Superior temporal gyrus (tissue), 1 donor: Measurements from ENCODE around the gene PPFIBP1.
A peak's percentile ranks its signal among the peaks of the same experiment; 100 is the strongest.

Source experiments
- DNase-seq: peaks from one replicate; pipeline ENCODE4 v3.0.0-alpha.2; 2016; ENCODE audit errors: extremely low spot score

Gene PPFIBP1

GRCh38 chr12:27513155-27513824 is 10.7 kb upstream of the PPFIBP1 start:
- no peak for DNase-seq

- DNase-seq: no peak
Measured at GRCh38 chr12:27515671-27516070, 8.3 kb upstream of the PPFIBP1 start.

- DNase-seq: no peak
Measured at GRCh38 chr12:27516625-27517024, 7.4 kb upstream of the PPFIBP1 start.

DNA sequence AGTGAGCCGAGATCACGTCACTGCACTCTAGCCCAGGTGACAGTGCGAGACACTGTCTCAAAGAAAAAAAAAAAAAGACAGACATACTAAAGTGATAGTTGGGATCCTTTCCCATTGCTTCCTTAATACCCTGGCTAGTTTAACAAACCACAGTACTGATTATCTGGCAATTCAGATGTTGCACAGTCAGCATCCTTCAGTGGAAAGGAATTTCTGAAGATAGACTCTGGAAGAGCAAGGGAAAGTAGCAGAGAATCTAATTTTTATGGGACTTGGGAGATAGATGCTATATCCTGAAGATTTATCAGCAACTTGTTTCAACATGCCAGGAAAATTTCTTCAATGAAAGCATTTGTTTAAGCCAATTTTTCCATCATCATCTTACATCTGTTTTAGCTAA is 6.5 kb upstream of the PPFIBP1 start:
- DNase-seq: no peak

- DNase-seq: no peak
Measured at GRCh38 chr12:27517961-27518665, 5.9 kb upstream of the PPFIBP1 start.

DNA sequence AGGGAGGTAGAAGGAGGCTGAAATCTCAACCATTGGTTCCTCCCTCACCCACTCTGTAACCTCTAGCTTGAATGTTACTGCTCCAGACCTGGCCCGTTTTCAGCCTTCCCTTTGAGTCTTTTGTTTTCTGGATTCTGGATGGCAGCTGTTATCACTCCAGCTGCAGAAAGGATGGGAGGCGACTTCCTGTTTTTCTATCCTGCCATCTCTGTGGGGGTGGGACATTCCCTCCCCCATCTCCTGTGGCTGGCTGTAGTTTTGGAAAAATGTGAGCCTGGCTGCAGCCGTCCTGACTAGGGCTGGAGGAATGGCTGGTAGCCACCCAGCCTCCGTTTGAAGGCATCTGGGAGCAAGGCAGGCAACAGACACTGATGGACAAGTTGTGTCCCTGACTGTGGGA is 2.9 kb upstream of the PPFIBP1 start:
- peak; percentile 21 for DNase-seq

DNA sequence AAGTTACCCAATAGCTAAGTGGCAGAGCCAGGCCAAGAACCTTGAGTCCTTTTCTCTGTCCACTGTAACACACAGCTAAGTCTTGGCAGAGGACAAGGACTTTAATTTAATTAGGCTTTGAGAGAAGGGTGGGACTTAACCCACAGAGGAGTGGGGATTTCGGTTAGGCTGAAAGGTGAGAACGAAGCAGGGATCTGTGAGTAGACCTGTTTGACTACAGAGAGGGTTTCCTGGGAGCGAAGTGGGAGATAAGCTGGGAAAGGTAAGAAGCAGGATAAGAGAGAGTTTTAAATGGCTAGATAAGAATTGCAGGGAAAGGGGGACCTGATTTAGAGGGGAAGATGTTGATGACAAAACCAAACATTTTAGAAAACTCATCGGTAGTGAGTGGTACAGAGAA is 2.0 kb upstream of the PPFIBP1 start:
- no peak for DNase-seq

GRCh38 chr12:27523305-27523641 is 733 bp upstream of the PPFIBP1 start:
- no peak for DNase-seq

GRCh38 chr12:27524494-27524835 is 459 bp downstream of the PPFIBP1 start:
- DNase-seq: no peak

DNA sequence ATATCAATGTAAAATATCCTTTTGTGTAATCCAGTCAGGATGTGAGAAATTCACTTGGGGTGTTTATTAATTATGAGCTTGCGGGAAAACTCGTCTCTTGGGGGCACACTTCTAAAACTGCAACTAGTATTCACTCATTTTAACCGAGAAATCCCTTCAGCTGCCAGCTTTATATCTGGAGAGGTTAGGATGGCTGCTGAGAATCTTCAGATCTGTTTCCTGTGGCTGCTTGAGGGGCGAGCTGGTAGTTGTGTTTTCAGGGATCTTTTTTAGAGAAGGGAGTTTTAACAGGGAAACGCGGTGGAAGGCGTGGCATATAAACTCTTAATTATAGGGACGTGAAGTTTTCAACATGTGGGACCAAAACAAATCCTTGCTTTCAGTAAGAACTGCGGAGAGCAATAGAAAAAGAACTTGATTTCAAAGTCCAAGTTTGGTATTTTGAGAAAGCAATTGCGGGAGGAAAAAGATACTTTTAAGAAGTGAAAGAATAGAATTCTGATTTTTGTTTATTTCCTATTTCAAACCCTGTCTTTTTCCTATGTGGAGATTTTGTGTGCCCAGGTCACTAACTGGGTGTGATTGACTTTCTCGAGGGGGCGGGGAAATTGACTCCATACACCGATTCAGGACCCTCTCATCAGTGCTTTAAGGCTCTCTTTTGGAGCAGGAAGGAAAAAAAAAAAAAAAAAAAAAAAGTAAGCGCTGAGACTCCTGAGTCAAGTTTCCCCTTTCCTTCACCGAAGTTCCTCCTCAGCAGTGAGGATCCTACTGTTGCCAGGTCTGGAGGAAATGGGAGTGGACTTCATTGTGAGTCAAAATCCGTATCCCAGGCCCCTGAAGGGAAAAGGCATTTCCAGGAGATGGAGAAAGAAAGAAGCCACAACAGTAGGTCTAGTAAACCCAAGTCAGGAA is 1.1 kb downstream of the PPFIBP1 start:
- peak; percentile 75 for DNase-seq

- DNase-seq: no peak
Measured at GRCh38 chr12:27527512-27527911, 3.5 kb downstream of the PPFIBP1 start.

GRCh38 chr12:27528788-27529187 is 4.8 kb downstream of the PPFIBP1 start:
- DNase-seq: no peak

DNA sequence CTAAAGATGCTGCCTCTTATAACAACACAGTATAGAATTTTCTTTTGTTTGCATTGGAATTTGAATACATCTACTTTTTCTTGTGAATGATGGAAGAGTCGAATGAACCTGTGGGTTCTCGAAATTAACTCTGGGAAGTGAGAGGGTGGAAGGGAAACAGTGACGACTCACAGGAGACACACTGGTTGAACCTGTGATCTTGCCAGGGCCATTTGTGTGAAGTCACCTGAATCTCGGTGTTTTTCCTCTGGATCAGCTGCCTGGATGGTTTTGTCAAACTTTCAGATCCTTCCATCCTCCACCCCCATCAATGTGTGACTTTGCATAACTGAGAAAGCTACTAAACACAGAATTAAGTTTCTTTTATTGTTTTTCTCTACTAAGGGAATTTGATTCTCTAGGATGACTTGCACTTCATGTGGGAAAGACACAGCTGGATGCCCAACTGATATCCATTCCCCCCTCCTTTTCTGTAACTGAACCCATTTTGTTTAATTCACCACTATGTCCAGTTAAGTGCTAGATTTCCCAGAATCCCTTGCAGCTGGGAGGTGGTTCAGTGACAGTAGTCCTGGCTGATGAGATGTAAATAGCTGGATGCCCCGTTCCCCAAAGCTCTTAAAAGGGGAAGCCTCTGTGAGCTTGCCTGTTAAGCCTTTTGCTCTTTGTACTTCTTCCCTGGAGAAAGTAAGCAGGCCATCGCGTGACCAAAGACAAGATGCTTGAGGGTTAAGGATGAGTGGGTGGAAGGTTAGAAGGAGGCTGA is 6.3 kb downstream of the PPFIBP1 start:
- no peak for DNase-seq

DNA sequence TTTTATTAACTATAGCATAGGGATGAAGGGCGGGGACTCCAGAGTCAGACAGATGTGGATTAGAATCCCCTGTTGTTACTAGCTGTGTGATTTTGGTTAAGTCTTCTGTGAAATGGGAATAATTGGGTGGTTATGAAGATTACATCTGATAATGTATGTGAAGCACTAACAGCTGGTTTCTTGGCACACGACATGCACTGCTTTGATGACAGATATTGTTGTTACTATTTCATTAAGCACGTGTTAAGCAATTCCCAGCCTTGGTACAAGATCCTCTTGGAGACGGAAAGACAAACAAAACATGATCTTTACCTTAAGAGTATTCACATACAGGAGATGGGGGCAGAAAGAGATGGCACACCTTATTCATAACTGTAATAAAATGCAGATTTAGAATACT is 7.9 kb downstream of the PPFIBP1 start:
- DNase-seq: no peak

DNA sequence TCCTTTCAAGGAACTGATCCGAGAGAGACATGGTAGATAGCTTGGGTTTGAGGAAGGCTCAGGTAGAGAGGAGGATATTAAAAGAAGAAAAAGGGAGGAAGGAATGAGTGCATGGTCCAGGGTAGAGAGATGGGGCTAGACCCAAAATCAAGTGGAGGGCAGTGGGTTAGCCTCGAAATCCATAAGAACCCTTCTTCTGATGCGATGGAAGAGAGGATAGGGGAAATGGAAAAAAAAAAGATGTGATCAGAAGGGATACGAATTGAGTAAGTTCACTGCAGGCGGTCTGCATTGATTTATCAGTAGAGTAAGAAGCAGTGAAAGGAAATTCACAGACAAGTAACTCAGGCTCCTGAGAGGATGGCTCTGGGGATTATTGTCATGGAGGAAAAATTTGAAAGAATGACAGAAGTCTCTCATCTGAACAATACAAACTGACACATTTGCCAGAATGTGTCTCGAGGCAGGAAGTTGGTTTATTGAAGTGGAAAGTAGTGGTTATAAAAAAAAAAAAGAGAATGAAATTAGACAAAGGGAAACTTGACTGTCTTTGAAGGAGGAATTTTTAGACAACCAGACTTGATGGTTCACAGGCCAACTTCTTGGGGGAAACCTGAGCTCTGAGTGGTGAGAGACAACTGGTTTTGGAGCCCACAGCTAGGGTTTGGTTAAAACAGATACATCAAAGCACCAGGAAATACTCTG is 10.2 kb downstream of the PPFIBP1 start:
- no peak for DNase-seq

DNA sequence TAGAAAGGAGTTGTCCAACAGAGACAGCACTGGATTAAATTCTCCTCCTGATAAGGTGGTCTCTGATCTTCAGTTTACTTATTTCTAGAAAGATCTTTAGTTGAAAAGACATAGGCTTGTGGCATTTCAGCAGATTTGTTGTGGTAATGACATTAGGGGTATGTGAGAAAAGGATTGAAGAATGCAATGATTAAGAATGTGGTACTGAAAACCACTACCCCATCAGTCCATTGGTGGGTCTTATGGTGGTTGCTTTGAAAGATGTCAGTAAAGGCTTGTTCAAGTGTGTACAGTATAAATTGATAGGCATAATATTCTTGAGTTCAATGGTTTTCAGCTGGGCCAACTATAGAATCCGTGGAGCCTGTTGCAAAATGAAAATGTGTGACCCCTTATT is 10.8 kb downstream of the PPFIBP1 start:
- DNase-seq: no peak

- no peak for DNase-seq
Measured at GRCh38 chr12:27535318-27535717, 11.3 kb downstream of the PPFIBP1 start.

DNA sequence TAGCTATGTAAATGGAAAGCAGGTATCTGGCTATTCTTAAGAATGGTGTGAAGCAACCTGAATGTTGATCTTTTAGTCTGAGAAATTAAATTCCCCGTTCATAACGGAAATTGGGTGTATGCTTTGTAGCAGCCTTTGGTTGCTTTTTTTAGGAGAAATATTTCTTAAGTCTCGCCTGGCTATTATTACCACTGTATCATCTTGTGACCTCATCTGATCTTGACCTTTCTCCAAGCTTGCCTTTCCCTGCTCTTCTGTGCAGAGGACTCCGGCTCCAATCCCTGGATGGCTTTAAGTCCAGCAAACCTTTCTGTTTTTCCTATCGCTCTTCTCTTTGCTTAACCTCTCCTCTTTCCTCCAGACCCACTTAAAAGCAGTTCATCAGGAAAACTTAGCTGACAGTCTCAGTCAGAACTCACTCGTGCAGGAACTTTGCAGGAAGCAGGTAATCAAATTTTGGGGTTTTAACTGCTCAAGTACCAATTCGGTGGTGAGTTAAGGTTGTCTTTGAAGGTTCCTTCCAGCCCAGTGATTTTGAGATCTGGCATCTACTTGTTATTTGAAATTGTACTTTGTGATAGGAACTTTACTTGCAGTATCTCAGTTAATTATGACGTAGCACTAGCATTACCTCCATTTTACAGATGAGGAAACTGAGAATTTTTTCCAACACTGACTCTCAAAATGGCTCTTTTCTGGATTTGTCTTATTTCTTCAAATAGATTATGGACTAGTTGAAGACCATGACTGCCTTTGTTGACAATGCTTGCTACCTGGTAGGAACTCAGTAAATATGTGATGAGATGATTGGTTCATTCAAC is 14.1 kb downstream of the PPFIBP1 start:
- DNase-seq: no peak

DNA sequence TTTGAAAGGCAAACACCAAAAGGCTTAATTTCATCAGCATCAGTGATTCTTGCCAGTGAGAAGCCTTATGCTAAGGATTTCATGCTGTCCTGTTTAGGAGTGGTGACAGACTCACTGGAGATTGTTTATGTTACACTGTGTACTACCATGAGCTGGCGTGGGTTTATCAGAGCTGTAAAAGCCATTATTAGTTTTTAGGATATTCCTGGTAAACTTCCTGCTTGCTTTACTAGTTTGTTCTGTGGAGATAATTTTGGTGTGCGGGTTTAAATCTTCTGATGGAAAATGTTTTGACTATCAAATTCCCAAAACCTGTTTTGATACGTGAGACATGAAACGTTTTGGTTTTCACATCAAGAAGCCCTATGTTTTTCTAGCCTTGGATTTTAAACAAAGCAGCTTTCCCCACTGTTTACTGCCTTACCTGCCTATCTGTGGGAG is 15.2 kb downstream of the PPFIBP1 start:
- DNase-seq: no peak

DNA sequence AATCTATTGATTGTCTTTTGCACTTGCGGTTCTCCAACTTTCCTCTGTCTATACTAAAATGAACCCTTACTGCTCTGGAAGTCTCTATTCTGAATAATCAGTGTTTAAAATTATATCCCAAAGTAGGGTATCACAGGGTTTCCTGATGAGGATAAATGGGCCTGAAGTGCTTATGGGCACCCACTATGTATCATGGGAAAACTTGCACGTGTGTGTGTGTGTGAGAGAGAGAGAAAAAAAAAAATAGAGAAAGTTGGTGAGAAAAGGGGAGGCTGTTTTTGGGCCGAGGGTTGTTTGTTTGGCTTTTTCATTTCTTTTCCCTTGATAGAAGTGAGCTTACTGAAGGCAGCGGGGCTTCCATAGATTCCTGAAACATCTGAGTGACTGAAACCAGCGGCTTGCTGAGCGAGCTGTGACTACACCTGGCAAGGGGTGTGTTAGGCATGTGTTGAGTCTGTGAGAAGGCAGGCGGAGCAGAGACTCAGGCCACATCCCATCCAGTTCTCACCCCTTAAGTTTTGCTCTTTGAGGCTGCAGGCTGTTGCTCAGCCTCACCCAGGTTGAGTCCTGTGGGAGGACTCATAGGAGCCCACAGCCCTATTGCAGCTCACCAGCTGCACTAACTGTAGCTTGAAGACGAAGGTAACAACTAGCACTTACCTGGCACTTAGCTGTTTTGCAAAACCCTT is 17.2 kb downstream of the PPFIBP1 start:
- no peak for DNase-seq
